GM21528 (cell line): ENCODE results near the gene SLC31A2.

Experiments used
- ATAC-seq: cut with Tn5 transposase; IDR thresholded peaks from one replicate; pipeline ENCODE4 v1.9.1; 2021; ENCODE audit warnings: mild to moderate bottlenecking, moderate library complexity; ENCODE audit not compliant: unreplicated experiment, low FRiP score

The SLC31A2 gene

DNA sequence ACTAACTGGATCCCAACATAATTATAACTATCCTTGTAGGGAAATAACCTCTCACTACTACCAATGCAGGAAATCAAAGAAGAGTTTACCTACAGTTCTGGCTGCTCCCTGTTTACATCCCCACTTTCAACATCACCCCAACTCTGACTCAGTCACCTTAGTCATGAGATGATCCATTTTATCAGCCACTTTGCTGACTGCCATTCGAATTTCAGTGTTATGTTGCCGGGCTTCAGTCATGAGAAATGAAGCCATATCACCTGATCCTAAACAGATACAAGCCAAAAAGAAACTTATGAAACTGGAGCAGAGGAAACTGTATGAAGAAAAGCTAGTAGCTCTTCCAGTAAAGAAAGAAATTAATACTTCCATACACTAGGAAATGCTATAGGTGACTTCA lies 33.7 kb downstream of the SLC31A2 start:
- ATAC-seq: no peak

DNA sequence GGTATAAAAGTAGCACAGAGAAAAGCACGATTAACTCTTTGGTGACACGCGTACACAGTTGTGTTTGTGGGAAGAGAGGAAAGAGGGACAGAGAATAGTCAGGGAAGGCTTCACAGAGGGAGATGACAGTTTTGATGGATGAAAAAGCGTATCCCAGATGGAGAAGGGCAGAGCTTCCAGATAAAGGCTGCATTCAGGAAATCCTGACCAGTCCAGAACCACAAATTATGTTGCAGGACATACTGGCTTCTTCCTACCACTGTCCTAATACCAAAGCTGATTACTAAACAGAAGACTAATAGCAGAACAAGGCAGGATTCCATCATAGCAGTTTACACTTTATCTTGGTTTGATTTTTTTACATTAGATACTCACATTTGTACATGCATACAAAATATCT lies 34.5 kb downstream of the SLC31A2 start:
- ATAC-seq: no peak

DNA sequence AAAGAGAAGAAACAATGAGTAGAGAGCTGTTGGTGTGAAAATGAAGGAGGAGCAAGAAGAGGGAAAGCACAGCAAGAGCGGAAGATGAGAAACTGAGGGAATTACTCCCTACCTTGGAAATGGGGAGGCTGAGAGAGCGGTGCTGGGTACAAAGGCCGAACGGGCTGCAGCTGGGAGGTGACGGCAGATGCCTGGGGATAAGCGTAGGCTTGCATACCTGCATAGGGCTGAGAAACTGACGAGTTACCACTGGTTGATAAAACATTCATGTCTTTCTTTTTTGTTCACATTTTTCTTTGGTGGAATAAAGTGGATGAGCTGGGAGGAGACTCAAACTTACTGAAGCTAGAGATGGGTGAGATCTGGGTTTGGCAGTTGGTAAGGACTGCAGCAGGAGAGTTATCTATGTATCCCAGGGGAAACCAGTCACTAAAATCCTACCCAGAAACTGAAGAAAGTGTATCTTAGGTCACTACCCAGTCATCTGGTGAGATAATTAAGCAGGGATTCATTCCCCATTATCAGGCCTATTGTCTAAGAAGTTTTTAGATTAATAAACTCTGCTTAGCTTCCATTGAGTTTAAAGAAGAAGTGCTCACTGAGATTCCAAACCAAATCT lies 35.4 kb downstream of the SLC31A2 start:
- no peak for ATAC-seq

DNA sequence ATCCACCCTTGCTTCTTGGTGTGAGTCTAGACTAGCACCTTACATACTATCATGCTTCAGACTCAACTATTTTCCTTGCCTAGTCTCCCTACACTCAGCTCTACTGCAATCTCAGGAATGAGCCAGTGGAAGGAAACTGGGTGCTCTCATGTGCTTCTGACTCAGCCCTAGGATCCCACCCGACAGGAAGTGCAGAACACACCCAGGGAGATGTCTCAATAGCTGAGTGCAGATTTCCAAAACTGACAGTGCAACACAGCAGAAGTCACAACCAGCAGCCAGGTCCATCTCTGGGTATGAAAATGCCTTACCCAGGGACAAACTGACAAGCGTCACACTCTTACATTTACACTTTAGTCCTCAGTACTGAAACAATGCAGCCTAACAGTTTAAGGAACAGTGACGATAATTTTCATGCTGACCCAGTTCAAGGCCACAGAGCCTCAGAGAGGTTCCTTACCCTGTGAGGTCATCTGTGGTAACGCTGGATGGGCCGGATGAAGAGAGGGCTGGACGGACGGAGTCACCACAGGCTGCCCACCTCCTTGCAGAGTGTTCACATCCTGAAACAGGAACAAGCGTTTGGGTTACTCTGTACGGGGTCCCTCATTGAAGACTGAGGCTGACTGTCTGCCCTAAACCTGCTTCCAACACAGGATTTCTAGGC lies 37.3 kb downstream of the SLC31A2 start:
- no peak for ATAC-seq

DNA sequence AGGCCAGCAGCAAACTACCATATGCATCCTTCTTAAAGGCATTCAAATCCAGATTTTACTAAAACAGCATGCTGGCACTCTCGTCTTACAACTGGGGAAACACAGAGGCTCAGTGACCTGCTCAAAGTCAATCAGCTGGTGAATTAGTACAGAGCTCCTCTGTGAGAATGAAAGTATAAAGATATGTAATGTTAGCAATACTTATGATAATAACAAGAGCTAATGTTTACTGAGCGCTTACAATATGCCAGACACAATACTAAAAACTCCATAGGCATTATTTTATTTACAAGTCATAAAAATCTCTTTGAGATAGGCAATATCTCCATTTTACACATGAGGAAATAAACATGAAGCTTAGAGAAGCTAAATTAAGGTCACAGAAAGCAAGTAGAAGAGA lies 41.6 kb downstream of the SLC31A2 start:
- no peak for ATAC-seq

DNA sequence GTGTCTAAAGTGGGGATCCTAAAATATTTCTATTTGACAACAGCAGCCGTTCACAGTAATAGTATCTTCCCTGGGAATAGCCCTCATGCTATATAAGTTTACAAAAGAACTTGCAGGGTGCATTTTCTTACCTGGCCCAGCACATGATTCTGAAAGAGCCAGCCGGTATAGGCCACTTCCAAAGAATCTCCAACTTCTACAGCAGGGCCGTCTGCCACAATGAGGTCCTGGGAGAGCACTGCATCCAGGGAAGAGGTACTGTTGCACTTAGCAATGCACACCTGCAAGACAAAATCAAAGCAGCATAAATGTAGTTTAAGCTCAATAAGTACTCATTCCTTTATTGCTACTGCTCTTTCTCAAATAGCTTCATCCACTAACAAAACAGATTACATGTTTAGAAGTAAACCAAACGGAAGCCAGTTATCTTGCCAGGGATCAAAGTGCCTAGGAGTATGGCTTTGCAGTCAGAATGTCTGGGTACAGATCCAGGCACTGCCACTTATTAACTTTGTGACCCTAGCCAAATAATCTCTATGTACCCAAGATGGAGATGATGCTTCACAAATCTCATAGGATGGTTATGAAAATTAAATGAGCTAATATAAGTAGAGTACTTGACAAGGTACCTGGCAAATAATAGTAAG lies 49.0 kb downstream of the SLC31A2 start:
- no peak for ATAC-seq

DNA sequence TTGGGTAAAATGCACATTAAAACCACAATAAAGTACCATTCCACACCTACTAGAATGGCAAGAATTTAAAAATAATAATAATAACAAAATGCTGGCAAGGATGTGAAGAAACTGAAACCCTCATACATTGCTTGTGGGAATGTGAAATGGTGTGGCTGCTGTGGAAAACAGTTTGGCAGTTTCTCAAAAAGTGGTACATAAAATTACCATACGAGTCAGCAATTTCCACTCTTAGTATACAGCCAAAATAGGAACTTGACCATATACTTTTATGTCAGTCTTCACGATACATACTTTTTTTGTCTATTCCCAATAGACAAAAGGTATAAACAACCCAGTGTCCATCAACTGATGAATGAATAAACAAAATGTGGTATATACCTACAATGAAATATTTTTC lies 54.6 kb downstream of the SLC31A2 start:
- ATAC-seq: no peak

DNA sequence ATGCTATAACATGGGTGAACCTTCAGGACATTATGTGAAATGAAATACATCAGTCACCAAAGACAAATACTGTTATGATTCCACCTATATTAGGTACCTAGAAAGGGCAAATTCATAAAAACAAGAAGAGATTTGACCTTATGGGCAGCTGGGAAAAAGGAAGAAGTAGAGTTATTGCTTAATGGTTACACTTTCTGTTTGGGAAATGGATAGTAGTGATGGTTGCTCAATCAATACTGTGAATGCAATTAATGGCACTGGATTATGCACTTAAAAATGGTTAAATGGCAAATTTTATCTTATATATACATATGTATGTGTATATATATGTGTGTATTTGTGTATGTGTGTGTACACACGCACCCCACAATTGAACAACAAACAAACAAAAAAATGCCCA lies 55.1 kb downstream of the SLC31A2 start:
- ATAC-seq: no peak

DNA sequence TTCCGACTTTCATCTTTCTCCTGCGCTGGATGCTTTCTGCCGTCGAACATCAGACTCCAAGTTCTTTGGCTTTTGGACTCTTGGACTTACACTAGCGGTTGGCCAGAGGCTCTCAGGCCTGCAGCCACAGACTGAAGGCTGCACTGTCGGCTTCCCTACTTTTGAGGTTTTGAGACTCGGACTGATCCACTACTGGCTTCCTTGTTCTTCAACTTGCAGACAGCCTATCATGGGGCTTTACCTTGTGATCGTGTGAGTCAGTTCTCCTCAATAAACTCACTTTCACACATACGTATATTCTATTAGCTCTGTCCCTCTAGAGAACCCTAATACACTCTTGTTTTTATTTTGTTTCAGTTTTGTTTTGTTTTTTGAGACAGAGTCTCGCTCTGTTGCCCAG lies 60.0 kb downstream of the SLC31A2 start:
- no peak for ATAC-seq
